K562 (cell line): ENCODE data around the gene ADCY5. TPM values are rescaled to one million over a fixed set of nuclear protein-coding genes. Genes with fewer than 3 reads are reported as not detected.

Experiments used
- ATAC-seq: fragments of 200-7000 bp; cut with Tn5 transposase; 3 replicates; pipeline ENCODE4 v1.9.1; 2020; ENCODE audit warnings: moderate library complexity
- BruUV-seq: library from RNA; stranded (reverse); fragments of 400-500 nt; replicated peaks from 2 replicates; lab custom pipeline; 2021; lab: Mats Ljungman, UMichigan
- CTCF ChIA-PET: fragments of 300-600 bp; formaldehyde crosslinking; extraction: SDS; loops from one replicate; lab custom pipeline; 2021; ENCODE audit warnings: low intra/inter-chr PET ratio; lab: Yijun Ruan, JAX
- POLR2A ChIA-PET: fragments of 300-600, 350-650 bp; sonication (Branson Sonifier 250); formaldehyde crosslinking; extraction: SDS; loops from one replicate; lab custom pipeline; 2021; ENCODE audit warnings: antibody characterized with exemption, inconsistent platforms; lab: Yijun Ruan, JAX
- DNase-seq, 4 experiments: peaks; one replicate each; pipeline versions ENCODE4 v3.0.0 to v3.0.0-alpha.2; 2011 to 2018; ENCODE audit warnings: low spot score in 3 of 4, mixed read lengths in 3 of 4; ENCODE audit errors: extremely low read depth in 1 of 4
- FAIRE-seq: peaks from 2 replicates; lab custom pipeline; 2011; peaks lifted over from hg19 to GRCh38; lab: Jason Lieb, UNC
- H2AFZ ChIP-seq: 2 replicates; pipeline ENCODE4 v1.6.0; 2011; ENCODE audit warnings: low read depth, low read length, control low read depth, inconsistent platforms
- H3K27ac ChIP-seq: fragments of 200-600 bp; 3 replicates; pipeline ENCODE4 v1.8.0; 2011; ENCODE audit warnings: low read depth, mild to moderate bottlenecking, control low read depth, inconsistent platforms, low read length, moderate library complexity, mixed read lengths; ENCODE audit errors: extremely low read depth
- H3K27me3 ChIP-seq, 2 experiments: fragments of 300-600 bp in 1 of 2; 2 replicates in 1 of 2; 3 replicates in 1 of 2; pipeline versions ENCODE4 v1.6.0 to v1.8.0; 2011; ENCODE audit warnings: inconsistent platforms in 2 of 2, low read length in 2 of 2, mild to moderate bottlenecking in 1 of 2, mixed read lengths in 1 of 2, moderate library complexity in 1 of 2; ENCODE audit not compliant: control insufficient read depth in 2 of 2, insufficient read depth in 2 of 2
- H3K36me3 ChIP-seq: fragments of 300-600 bp; 3 replicates; pipeline ENCODE4 v1.8.0; 2011; ENCODE audit warnings: mild to moderate bottlenecking, low read length, inconsistent platforms; ENCODE audit not compliant: control insufficient read depth, insufficient read depth
- H3K4me1 ChIP-seq, 2 experiments: fragments of 200-600 bp in 1 of 2; replicated peaks in 1 of 2; 2 replicates in 1 of 2; 3 replicates in 1 of 2; pipeline versions ENCODE4 v1.5.1 to v1.8.0; 2011; ENCODE audit warnings: inconsistent platforms in 2 of 2, low read length in 2 of 2, mild to moderate bottlenecking in 1 of 2, mixed read lengths in 1 of 2, moderate library complexity in 1 of 2; ENCODE audit not compliant: control insufficient read depth in 2 of 2, insufficient read depth in 2 of 2
- H3K4me2 ChIP-seq: 2 replicates; pipeline ENCODE4 v1.6.1; 2011; ENCODE audit warnings: low read length, control low read depth, inconsistent platforms, mixed read lengths; ENCODE audit not compliant: insufficient read depth
- H3K4me3 ChIP-seq: fragments of 200-600 bp; sonication (generic), shearing (Covaris generic); 2 replicates; pipeline ENCODE4 v1.5.1; 2016; ENCODE audit warnings: control low read depth, inconsistent platforms
- H3K79me2 ChIP-seq: fragments of 200-600 bp; 3 replicates; pipeline ENCODE4 v1.8.0; 2011; ENCODE audit warnings: low read length, inconsistent platforms; ENCODE audit not compliant: control insufficient read depth, insufficient read depth
- H3K9ac ChIP-seq, 2 experiments: 2 replicates each; pipeline versions ENCODE4 v1.6.0 to v1.6.1; 2011; ENCODE audit warnings: low read depth in 2 of 2, low read length in 2 of 2, control low read depth in 1 of 2, inconsistent platforms in 1 of 2, mild to moderate bottlenecking in 1 of 2, mixed read lengths in 1 of 2; ENCODE audit not compliant: insufficient read depth in 1 of 2
- H3K9me1 ChIP-seq: one replicate; pipeline ENCODE4 v1.6.0; 2011; ENCODE audit warnings: inconsistent platforms, mild to moderate bottlenecking, low read length, moderate library complexity; ENCODE audit not compliant: control insufficient read depth, insufficient read depth
- H3K9me3 ChIP-seq: replicated peaks from 2 replicates; pipeline ENCODE4 v1.5.1; 2011; ENCODE audit warnings: low read depth, low read length, inconsistent platforms; ENCODE audit not compliant: control insufficient read depth, insufficient read depth
- H4K20me1 ChIP-seq: replicated peaks from 2 replicates; pipeline ENCODE4 v1.6.1; 2011; ENCODE audit warnings: low read length, inconsistent platforms, mixed read lengths; ENCODE audit not compliant: control insufficient read depth, insufficient read depth
- FOXA1 ChIP-seq: fragments of 450-650 bp; IDR thresholded peaks from 2 replicates; pipeline ENCODE4 v1.6.1; 2016; ENCODE audit warnings: mild to moderate bottlenecking, borderline replicate concordance
- GABPA ChIP-seq: fragments of 200-800 bp; sonication (Bioruptor generic); conservative IDR thresholded peaks from 2 replicates; pipeline ENCODE4 v1.6.1; 2016; ENCODE audit warnings: low read depth, missing genetic modification characterization, missing compliant biosample characterization
- HMGXB4 ChIP-seq: sonication (generic); formaldehyde crosslinking; IDR thresholded peaks from 2 replicates; pipeline ENCODE4 v1.8.1; 2023; ENCODE audit warnings: mild to moderate bottlenecking, missing genetic modification reagents
- HNRNPL ChIP-seq: fragments of 200-400 bp; formaldehyde crosslinking; IDR thresholded peaks from 2 replicates; pipeline ENCODE4 v1.6.1; 2017; ENCODE audit warnings: low read depth, mild to moderate bottlenecking, low read length
- KLF16 ChIP-seq: IDR thresholded peaks from 2 replicates; pipeline ENCODE4 v1.6.1; 2016; ENCODE audit warnings: antibody characterized with exemption
- L3MBTL2 ChIP-seq: fragments of 450-650 bp; IDR thresholded peaks from 2 replicates; pipeline ENCODE4 v1.6.1; 2016; ENCODE audit warnings: mild to moderate bottlenecking, moderate library complexity
- MIER1 ChIP-seq: fragments of 450-650 bp; IDR thresholded peaks from 2 replicates; pipeline ENCODE4 v1.6.1; 2016; ENCODE audit warnings: antibody characterized with exemption, mild to moderate bottlenecking, low read depth
- NFE2 ChIP-seq: IDR thresholded peaks from 2 replicates; pipeline ENCODE4 v1.6.1; 2014; ENCODE audit warnings: antibody characterized with exemption, low read depth
- NONO ChIP-seq, 2 experiments: fragments of 200-400 bp in 1 of 2; fragments of 450-650 bp in 1 of 2; formaldehyde crosslinking in 1 of 2; IDR thresholded peaks; 2 replicates each; pipeline ENCODE4 v1.6.1; 2017; ENCODE audit warnings: low read depth in 2 of 2, mild to moderate bottlenecking in 2 of 2, moderate library complexity in 2 of 2, low read length in 1 of 2
- RBM22 ChIP-seq: fragments of 200-400 bp; formaldehyde crosslinking; IDR thresholded peaks from 2 replicates; pipeline ENCODE4 v1.6.1; 2018; ENCODE audit warnings: low read length, low read depth; ENCODE audit not compliant: poor library complexity, severe bottlenecking
- RFX1 ChIP-seq: fragments of 450-650 bp; IDR thresholded peaks from 2 replicates; pipeline ENCODE4 v1.6.1; 2016; ENCODE audit warnings: mild to moderate bottlenecking, moderate library complexity
- TGIF2 ChIP-seq: sonication (generic); formaldehyde crosslinking; IDR thresholded peaks from 2 replicates; pipeline ENCODE4 v1.8.1; 2022; ENCODE audit warnings: mild to moderate bottlenecking, missing genetic modification reagents, moderate library complexity
- THRA ChIP-seq: fragments of 450-650 bp; IDR thresholded peaks from 2 replicates; pipeline ENCODE4 v1.6.1; 2017; ENCODE audit warnings: mild to moderate bottlenecking, moderate library complexity
- THRB ChIP-seq: fragments of 450-650 bp; formaldehyde crosslinking; conservative IDR thresholded peaks from 2 replicates; pipeline ENCODE4 v1.4.0; 2022; ENCODE audit warnings: mild to moderate bottlenecking, missing genetic modification characterization
- TOE1 ChIP-seq, 2 experiments: fragments of 450-650 bp in 1 of 2; sonication (generic) in 1 of 2; formaldehyde crosslinking in 1 of 2; IDR thresholded peaks; 2 replicates each; pipeline versions ENCODE4 v1.7.1 to v1.8.0; 2016 to 2022; ENCODE audit warnings: borderline replicate concordance in 2 of 2, mild to moderate bottlenecking in 2 of 2, antibody characterized with exemption in 1 of 2, inconsistent platforms in 1 of 2, low read depth in 1 of 2, missing genetic modification reagents in 1 of 2, moderate library complexity in 1 of 2
- YBX1 ChIP-seq: fragments of 450-650 bp; IDR thresholded peaks from 2 replicates; pipeline ENCODE4 v1.7.1; 2016; ENCODE audit warnings: mild to moderate bottlenecking
- ZNF316 ChIP-seq: fragments of 450-650 bp; IDR thresholded peaks from 2 replicates; pipeline ENCODE4 v1.6.1; 2016
- ZNF436 ChIP-seq: fragments of 250-450, 450-650 bp; sonication (Bioruptor Pico); formaldehyde crosslinking; IDR thresholded peaks from 2 replicates; pipeline ENCODE4 v1.7.0; 2020; ENCODE audit warnings: mild to moderate bottlenecking
- ZNF551 ChIP-seq: fragments of 250-450 bp; sonication (Bioruptor Pico); IDR thresholded peaks from 2 replicates; pipeline ENCODE4 v1.5.0; 2021; ENCODE audit warnings: mild to moderate bottlenecking, moderate library complexity
- WGBS: fragments of 100-300 bp; shearing (Covaris generic); methylation state at CpG from one replicate; pipeline ENCODE4 v1.1.6; 2016; ENCODE audit warnings: low coverage, mixed read lengths; ENCODE audit not compliant: insufficient coverage; ENCODE audit errors: missing lambda C conversion rate; 5-methylcytosine and 5-hydroxymethylcytosine counted together
- in situ Hi-C: fragments of 300-500 bp; cut with MboI; formaldehyde crosslinking; loops from 4 replicates; pipeline ENCODE4 v1.15.0; 2018; ENCODE audit warnings: inconsistent platforms, mixed read lengths
- intact Hi-C: fragments of 100-400 bp; cut with micrococcal nuclease; formaldehyde crosslinking; loops from 2 replicates; pipeline ENCODE4 v1.14.2; 2022
- polyA plus RNA-seq, 8 experiments: library from polyadenylated mRNA; depleted of rRNA in 4 of 8; stranded (reverse) in 5 of 8; unstranded in 3 of 8; fragments of >200 nt; fragmentation: Nextera tagmentation in 2 of 8; fragmentation: Illumina TruSeq in 1 of 8; extraction: Ambion mirVana in 2 of 8; extraction: Trizol in 1 of 8; gene quantifications; 2 replicates each; pipeline versions ENCODE4 v1.2.1 to v1.2.3, GENCODE V29; 2011 to 2014; ENCODE audit warnings: inconsistent platforms in 1 of 8, missing spikeins in 1 of 8
- total RNA-seq, 7 experiments: library from RNA; depleted of rRNA in 6 of 7; stranded (reverse); fragments of >200 nt in 6 of 7; fragmentation: Illumina TruSeq in 2 of 7; extraction: Trizol in 2 of 7; gene quantifications; 2 replicates each; pipeline versions ENCODE4 v1.2.1 to v1.2.3, GENCODE V29; 2011 to 2021; ENCODE audit warnings: low replicate concordance in 1 of 7

Gene ADCY5
- total and polyA plus RNA-seq, 9 of the 15 experiments (the other 6 are each of a cell fraction or from before 2014, with no cell fraction given), result under 0.01 TPM; not detected in 8

- Histone ChIP-seq H2AFZ (no peak overlapping the region), H3K79me2 (no peaks in the 10 kb centered on the region), H3K36me3 (no peaks in the 10 kb centered on the region), H3K27ac (no peak overlapping the region), H3K9me1 (no peaks in the 10 kb centered on the region), H3K9ac (no peak overlapping the region), H3K4me2 (no peak overlapping the region), H3K9me3 (no peaks in the 10 kb centered on the region), H3K27me3 (peaks cover 0 to 15% of the 10 kb centered on the region in 2 experiments; a peak in 3 of 5 replicates), H3K4me1 (no peaks in the 10 kb centered on the region), H4K20me1 (no peaks in the 10 kb centered on the region), H3K4me3 (no peak overlapping the region)
- ChIA-PET CTCF (no interaction called here), POLR2A (no interaction called here)
- intact Hi-C loops (no loop called here), in situ Hi-C loops (no loop called here)
- BruUV-seq, result no TSS peak
- ATAC-seq (no peak), FAIRE-seq (no peak), DNase-seq (no peak)
- 9% methylated on average over 2 of the region's 2 CpGs for WGBS
- TF ChIP-seq NFE2 (no peak), ZNF436 (no peak), FOXA1 (no peak), KLF16 (no peak), ZNF551 (no peak), THRB (no peak), RFX1 (no peak), NONO (IDR thresholded peaks at IDR 0.05; ENCODE audit: low read depth in 2 of 2, low read length in 1 of 2) (no peak), HMGXB4 (CRISPR knock-in tag) (no peak), TOE1 (IDR thresholded peaks at IDR 0.05; ENCODE audit: borderline replicate concordance) (no peak), TOE1 (CRISPR knock-in tag; IDR thresholded peaks at IDR 0.05; ENCODE audit: borderline replicate concordance, low read depth) (no peak), ZNF316 (no peak), YBX1 (no peak), HNRNPL (no peak), L3MBTL2 (no peak), RBM22 (no peak), GABPA (tag) (no peak), TGIF2 (CRISPR knock-in tag) (no peak), THRA (no peak), MIER1 (no peak)
These were observed 74.9 kb downstream of the ADCY5 start for GRCh38 chr3:123374016-123374415.
